Measurements from ENCODE around the gene GLI2. TPM values are rescaled to one million over a fixed set of nuclear protein-coding genes. Genes with fewer than 3 reads are reported as not detected.

GLI2 gene
- total RNA-seq, 1 donor from 2014 or later: 4.8 TPM

- Histone ChIP-seq H3K4me3 (ENCODE audit: low read depth, low read length) (no peak overlapping the region), H3K27me3 (ENCODE audit: control insufficient read depth, insufficient read depth, low read length) (no peaks in the 10 kb centered on the region), H3K36me3 (ENCODE audit: control insufficient read depth, insufficient read depth, low read length) (no peaks in the 10 kb centered on the region)
- no peak for DNase-seq (ENCODE audit: low read depth)
- TF ChIP-seq CTCF (IDR thresholded peaks at IDR 0.05; ENCODE audit: insufficient read depth, low read length, poor library complexity, severe bottlenecking): no peak
Measured at GRCh38 chr2:120748741-120749140, 13.1 kb downstream of the GLI2 start.

- Histone ChIP-seq H3K36me3 (ENCODE audit: control insufficient read depth, insufficient read depth, low read length) (no peaks in the 10 kb centered on the region), H3K27me3 (ENCODE audit: control insufficient read depth, insufficient read depth, low read length) (no peaks in the 10 kb centered on the region), H3K4me3 (ENCODE audit: low read depth, low read length) (no peak overlapping the region)
- no peak for DNase-seq (ENCODE audit: low read depth)
- no peak for TF ChIP-seq CTCF (IDR thresholded peaks at IDR 0.05; ENCODE audit: insufficient read depth, low read length, poor library complexity, severe bottlenecking)
Measured at GRCh38 chr2:120749506-120750431, 14.1 kb downstream of the GLI2 start.

GRCh38 chr2:120750488-120751210 is 15.0 kb downstream of the GLI2 start:
- Histone ChIP-seq H3K4me3 (ENCODE audit: low read depth, low read length) (no peak overlapping the region), H3K36me3 (ENCODE audit: control insufficient read depth, insufficient read depth, low read length) (no peaks in the 10 kb centered on the region), H3K27me3 (ENCODE audit: control insufficient read depth, insufficient read depth, low read length) (no peaks in the 10 kb centered on the region)
- no peak for TF ChIP-seq CTCF (IDR thresholded peaks at IDR 0.05; ENCODE audit: insufficient read depth, low read length, poor library complexity, severe bottlenecking)
- DNase-seq (ENCODE audit: low read depth): no peak

- no peaks in the 10 kb centered on the region for H3K36me3 ChIP-seq (ENCODE audit: control insufficient read depth, insufficient read depth, low read length)
- DNase-seq (ENCODE audit: low read depth): no peak
- no peak for TF ChIP-seq CTCF (IDR thresholded peaks at IDR 0.05; ENCODE audit: insufficient read depth, low read length, poor library complexity, severe bottlenecking)
- H3K27me3 ChIP-seq (ENCODE audit: control insufficient read depth, insufficient read depth, low read length): no peaks in the 10 kb centered on the region
- no peak overlapping the region for H3K4me3 ChIP-seq (ENCODE audit: low read depth, low read length)
Measured at GRCh38 chr2:120751553-120751952, 15.9 kb downstream of the GLI2 start.

GRCh38 chr2:120754067-120754960 is 18.6 kb downstream of the GLI2 start:
- DNase-seq (ENCODE audit: low read depth): no peak
- H3K4me3 ChIP-seq (ENCODE audit: low read depth, low read length): no peak overlapping the region
- no peaks in the 10 kb centered on the region for H3K27me3 ChIP-seq (ENCODE audit: control insufficient read depth, insufficient read depth, low read length)
- no peak for TF ChIP-seq CTCF (IDR thresholded peaks at IDR 0.05; ENCODE audit: insufficient read depth, low read length, poor library complexity, severe bottlenecking)
- no peaks in the 10 kb centered on the region for H3K36me3 ChIP-seq (ENCODE audit: control insufficient read depth, insufficient read depth, low read length)
